Measurements from ENCODE around the gene PALLD. TPM values are rescaled to one million over a fixed set of nuclear protein-coding genes. Genes with fewer than 3 reads are reported as not detected.

Gene PALLD
- total RNA-seq, 1 donor from 2014 or later: 93.5 TPM

- no peak overlapping the region for H3K27ac Mint-ChIP-seq
These were observed 431.5 kb downstream of the PALLD start for GRCh38 chr4:168928346-168928745.

GRCh38 chr4:168928875-168929274, 432.0 kb downstream of the PALLD start:
- Mint-ChIP-seq H3K27me3 (no peaks in the 10 kb centered on the region), H3K36me3 (peaks cover 43% of the 10 kb centered on the region), H3K4me1 (ENCODE audit: unreplicated experiment) (peaks cover 1% of the 10 kb centered on the region), H3K27ac (no peak overlapping the region), H3K9me3 (peaks cover 20% of the 10 kb centered on the region), H3K4me3 (no peak overlapping the region)
- no peak for DNase-seq (ENCODE audit: extremely low spot score, unreplicated experiment)
- TF ChIP-seq CTCF (conservative IDR thresholded peaks at IDR 0.05): no peak

More at GRCh38 chr4:168928346-168928745, 431.5 kb downstream of the PALLD start:
- no peak for DNase-seq (ENCODE audit: extremely low spot score, unreplicated experiment)
- Mint-ChIP-seq H3K27me3 (no peaks in the 10 kb centered on the region), H3K9me3 (peaks cover 16% of the 10 kb centered on the region), H3K36me3 (peaks cover 46% of the 10 kb centered on the region), H3K4me1 (ENCODE audit: unreplicated experiment) (peaks cover 5% of the 10 kb centered on the region), H3K4me3 (no peak overlapping the region)
- TF ChIP-seq CTCF (conservative IDR thresholded peaks at IDR 0.05): no peak

- peaks cover 39% of the 10 kb centered on the region for H3K36me3 Mint-ChIP-seq
- no peak for DNase-seq (ENCODE audit: extremely low spot score, unreplicated experiment)
- H3K27ac Mint-ChIP-seq: no peak overlapping the region
These were observed 433.8 kb downstream of the PALLD start for GRCh38 chr4:168930413-168931196.

GRCh38 chr4:168931215-168931650, 434.4 kb downstream of the PALLD start:
- Mint-ChIP-seq H3K36me3 (peaks cover 39% of the 10 kb centered on the region), H3K4me3 (no peak overlapping the region), H3K4me1 (ENCODE audit: unreplicated experiment) (no peaks in the 10 kb centered on the region), H3K27me3 (no peaks in the 10 kb centered on the region), H3K9me3 (peaks cover 20% of the 10 kb centered on the region), H3K27ac (no peak overlapping the region)
- DNase-seq (ENCODE audit: extremely low spot score, unreplicated experiment): no peak
- no peak for TF ChIP-seq CTCF (conservative IDR thresholded peaks at IDR 0.05)

More at GRCh38 chr4:168930413-168931196, 433.8 kb downstream of the PALLD start:
- no peak for TF ChIP-seq CTCF (conservative IDR thresholded peaks at IDR 0.05)
- Mint-ChIP-seq H3K27me3 (no peaks in the 10 kb centered on the region), H3K4me3 (no peak overlapping the region), H3K9me3 (peaks cover 20% of the 10 kb centered on the region), H3K4me1 (ENCODE audit: unreplicated experiment) (no peaks in the 10 kb centered on the region)

GRCh38 chr4:168932138-168932537, 435.3 kb downstream of the PALLD start:
- H3K27ac Mint-ChIP-seq: no peak overlapping the region
- H3K4me3 Mint-ChIP-seq: no peak overlapping the region
- peaks cover 38% of the 10 kb centered on the region for H3K36me3 Mint-ChIP-seq
- DNase-seq (ENCODE audit: extremely low spot score, unreplicated experiment): no peak
- H3K4me1 Mint-ChIP-seq (ENCODE audit: unreplicated experiment): no peaks in the 10 kb centered on the region
- peaks cover 20% of the 10 kb centered on the region for H3K9me3 Mint-ChIP-seq
- TF ChIP-seq CTCF (conservative IDR thresholded peaks at IDR 0.05): no peak
- no peaks in the 10 kb centered on the region for H3K27me3 Mint-ChIP-seq

Measured in type B pancreatic cell (in vitro differentiated cells).